BJ (cell line): Measurements from ENCODE around the gene RIC1. TPM values are rescaled to one million over a fixed set of nuclear protein-coding genes. Genes with fewer than 3 reads are reported as not detected.

ENCODE experiments used
- CTCF ChIA-PET: fragments of 350-600 bp; formaldehyde crosslinking; extraction: SDS; loops from one replicate; lab custom pipeline; 2021; ENCODE audit warnings: antibody characterized with exemption, inconsistent platforms; lab: Yijun Ruan, JAX
- POLR2A ChIA-PET: fragments of 300-600 bp; sonication (Branson Sonifier 250); formaldehyde crosslinking; extraction: SDS; loops from one replicate; lab custom pipeline; 2021; ENCODE audit warnings: antibody characterized with exemption; lab: Charles Lee
- DNase-seq: peaks from one replicate; pipeline ENCODE4 v3.0.0-alpha.2; 2011; ENCODE audit warnings: low read depth
- H3K27me3 ChIP-seq: 2 replicates; pipeline ENCODE4 v1.6.0; 2011; ENCODE audit warnings: low read length; ENCODE audit not compliant: control insufficient read depth, insufficient read depth
- H3K36me3 ChIP-seq: 2 replicates; pipeline ENCODE4 v1.5.1; 2011; ENCODE audit warnings: low read length; ENCODE audit not compliant: control insufficient read depth, insufficient read depth
- H3K4me3 ChIP-seq: 2 replicates; pipeline ENCODE4 v1.5.1; 2011; ENCODE audit warnings: low read depth, mild to moderate bottlenecking, control low read depth, low read length
- CTCF ChIP-seq: IDR thresholded peaks from 2 replicates; pipeline ENCODE4 v1.5.1; 2011; ENCODE audit warnings: low read depth, mild to moderate bottlenecking, control low read depth, inconsistent platforms, low read length, moderate library complexity; ENCODE audit not compliant: insufficient read depth
- polyA plus RNA-seq: library from polyadenylated mRNA; depleted of rRNA; stranded (reverse); fragments of >200 nt; gene quantifications from 2 replicates; pipeline ENCODE4 v1.2.3, GENCODE V29; 2011

The RIC1 gene
- polyA plus RNA-seq, 1 experiment = 52.3 TPM

DNA sequence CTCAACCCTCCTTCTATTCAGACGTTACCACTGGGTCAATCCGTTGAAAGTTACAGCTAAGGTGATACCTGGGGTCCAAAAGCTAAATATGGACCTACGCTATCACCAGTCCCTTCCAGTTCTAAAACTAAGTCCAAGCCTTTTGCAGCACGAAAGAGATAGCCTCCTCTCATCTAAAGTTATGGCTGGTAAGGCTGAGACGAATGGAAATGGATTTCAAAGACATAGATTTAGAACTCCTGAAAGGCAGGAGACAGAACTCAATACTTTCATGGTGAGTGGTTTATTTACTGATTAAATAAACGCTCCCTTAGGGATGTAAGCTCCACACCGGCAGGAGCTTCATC is 751 bp upstream of the RIC1 start:
- POLR2A ChIA-PET = interaction anchor here (0.6 kb wide), 1 partner anchor 46 kb away, joined by 5 read pairs; no protein-coding TSS in a partner anchor
- Histone ChIP-seq H3K27me3 (no peaks in the 10 kb centered on the region), H3K4me3 (peak overlapping the region; percentile 63), H3K36me3 (no peaks in the 10 kb centered on the region)
- DNase-seq = no peak
- CTCF ChIA-PET = interaction anchor here (1.0 to 1.6 kb wide), 3 partner anchors 28 to 41 kb away, joined by 3 to 4 read pairs (median 4); no protein-coding TSS in a partner anchor
- no peak for TF ChIP-seq CTCF

GRCh38 chr9:5629312-5630080 is 589 bp downstream of the RIC1 start:
- Histone ChIP-seq H3K36me3 (no peaks in the 10 kb centered on the region), H3K27me3 (no peaks in the 10 kb centered on the region), H3K4me3 (peak overlapping the region; percentile 63)
- ChIA-PET CTCF (interaction anchor here (1.4 kb wide), 1 partner anchor 40 kb away, joined by 4 read pairs; no protein-coding TSS in a partner anchor), POLR2A (interaction anchor here (0.6 to 0.7 kb wide), 3 partner anchors 98 to 1675 kb away, joined by 3 to 4 read pairs (median 3); no protein-coding TSS in a partner anchor)
- no peak for DNase-seq
- TF ChIP-seq CTCF = no peak

GRCh38 chr9:5630081-5630507 is 1.2 kb downstream of the RIC1 start:
- no peak for DNase-seq
- Histone ChIP-seq H3K27me3 (no peaks in the 10 kb centered on the region), H3K4me3 (peak overlapping the region; percentile 63), H3K36me3 (no peaks in the 10 kb centered on the region)
- no peak for TF ChIP-seq CTCF
- ChIA-PET POLR2A (no interaction called here), CTCF (no interaction called here)

GRCh38 chr9:5631026-5631425 is 2.1 kb downstream of the RIC1 start:
- DNase-seq = no peak
- no peaks in the 10 kb centered on the region for H3K36me3 ChIP-seq
- H3K4me3 ChIP-seq = peak overlapping the region; percentile 63
- ChIA-PET POLR2A (no interaction called here), CTCF (no interaction called here)
- H3K27me3 ChIP-seq = no peaks in the 10 kb centered on the region
- TF ChIP-seq CTCF = no peak

GRCh38 chr9:5632540-5632939 is 3.6 kb downstream of the RIC1 start:
- H3K36me3 ChIP-seq = no peaks in the 10 kb centered on the region
- POLR2A ChIA-PET = no interaction called here
- DNase-seq = no peak
- TF ChIP-seq CTCF = no peak
- H3K27me3 ChIP-seq = no peaks in the 10 kb centered on the region
- no peak overlapping the region for H3K4me3 ChIP-seq
- CTCF ChIA-PET = interaction anchor here (0.6 to 1.7 kb wide), 4 partner anchors 9 to 85 kb away, joined by 3 to 4 read pairs (median 4); no protein-coding TSS in a partner anchor
